Hepatocyte (in vitro differentiated cells): Measurements from ENCODE around the gene NFIA. TPM values are rescaled to one million over a fixed set of nuclear protein-coding genes. Genes with fewer than 3 reads are reported as not detected.

Experiments used
- DNase-seq: peaks from one replicate; pipeline ENCODE4 v3.0.0-alpha.2; 2016; ENCODE audit warnings: low spot score
- H2AFZ ChIP-seq: fragments of 200-600 bp; sonication (generic); 2 replicates; pipeline ENCODE4 v1.6.0; 2016; ENCODE audit warnings: antibody characterized with exemption, mild to moderate bottlenecking
- H3K27ac ChIP-seq: fragments of 200-600 bp; sonication (generic); 2 replicates; pipeline ENCODE4 v1.5.1; 2016; ENCODE audit warnings: mild to moderate bottlenecking
- H3K27me3 ChIP-seq: fragments of 200-600 bp; sonication (generic); 2 replicates; pipeline ENCODE4 v1.6.1; 2016
- H3K36me3 ChIP-seq: fragments of 200-600 bp; sonication (generic); replicated peaks from 2 replicates; pipeline ENCODE4 v1.5.1; 2016; ENCODE audit warnings: low read depth; ENCODE audit not compliant: insufficient read depth
- H3K4me1 ChIP-seq: fragments of 200-600 bp; sonication (generic); 2 replicates; pipeline ENCODE4 v1.5.1; 2016; ENCODE audit warnings: mild to moderate bottlenecking, moderate library complexity; ENCODE audit not compliant: insufficient read depth
- H3K4me2 ChIP-seq: fragments of 200-600 bp; sonication (generic); 2 replicates; pipeline ENCODE4 v1.6.0; 2016
- H3K4me3 ChIP-seq: fragments of 200-600 bp; sonication (generic); 2 replicates; pipeline ENCODE4 v1.5.1; 2016; ENCODE audit warnings: mild to moderate bottlenecking
- H3K79me2 ChIP-seq: fragments of 200-600 bp; sonication (generic); 2 replicates; pipeline ENCODE4 v1.6.0; 2017; ENCODE audit warnings: mild to moderate bottlenecking
- H3K9me2 ChIP-seq: fragments of 200-600 bp; sonication (generic); replicated peaks from 2 replicates; pipeline ENCODE4 v1.6.0; 2017; ENCODE audit warnings: mild to moderate bottlenecking; ENCODE audit not compliant: insufficient read depth
- H3K9me3 ChIP-seq: fragments of 200-600 bp; sonication (generic); 2 replicates; pipeline ENCODE4 v1.5.1; 2016; ENCODE audit warnings: low read depth, mild to moderate bottlenecking
- H4K20me1 ChIP-seq: fragments of 200-600 bp; sonication (generic); 2 replicates; pipeline ENCODE4 v1.6.0; 2016; ENCODE audit warnings: mild to moderate bottlenecking; ENCODE audit not compliant: insufficient read depth, poor library complexity, severe bottlenecking
- CTCF ChIP-seq: fragments of 200-600 bp; sonication (generic); IDR thresholded peaks from 2 replicates; pipeline ENCODE4 v1.5.1; 2016; ENCODE audit warnings: antibody characterized with exemption, mild to moderate bottlenecking; ENCODE audit not compliant: poor library complexity
- EZH2 ChIP-seq: fragments of 200-600 bp; sonication (generic); IDR thresholded peaks from 2 replicates; pipeline ENCODE4 v1.6.1; 2016; ENCODE audit warnings: antibody characterized with exemption, mild to moderate bottlenecking, borderline replicate concordance
- EZH2phosphoT487 ChIP-seq: fragments of 200-600 bp; sonication (generic); IDR thresholded peaks from one replicate; pipeline ENCODE4 v1.6.1; 2018; ENCODE audit warnings: antibody characterized with exemption, mild to moderate bottlenecking, low read depth, moderate library complexity; ENCODE audit not compliant: unreplicated experiment, severe bottlenecking
- whole genome bisulfite sequencing: methylation state at CpG from one replicate; pipeline ENCODE4 v1.1.6; 2016; ENCODE audit warnings: low lambda C conversion rate; ENCODE audit errors: missing lambda C conversion rate; 5-methylcytosine and 5-hydroxymethylcytosine counted together
- polyA plus RNA-seq: library from polyadenylated mRNA; unstranded; fragments of >200 nt; fragmentation: Nextera tagmentation; extraction: Ambion mirVana; gene quantifications from 2 replicates; pipeline ENCODE4 v1.2.1, GENCODE V29; 2016
- total RNA-seq: library from RNA; depleted of rRNA; stranded (reverse); fragments of >200 nt; gene quantifications from 2 replicates; pipeline ENCODE4 v1.2.3, GENCODE V29; 2014

Gene NFIA
- total and polyA plus RNA-seq, 2 experiments from 2014 or later: 15.1 to 18.2 TPM

- Histone ChIP-seq H3K36me3 (no peaks in the 10 kb centered on the region), H3K27ac (no peak overlapping the region), H3K79me2 (peaks cover 85% of the 10 kb centered on the region), H2AFZ (no peak overlapping the region), H3K4me3 (no peak overlapping the region), H3K4me1 (no peaks in the 10 kb centered on the region), H3K4me2 (no peak overlapping the region), H4K20me1 (no peaks in the 10 kb centered on the region), H3K9me2 (no peaks in the 10 kb centered on the region), H3K9me3 (no peaks in the 10 kb centered on the region), H3K27me3 (no peaks in the 10 kb centered on the region)
- no peak for TF ChIP-seq CTCF
- no peak for TF ChIP-seq EZH2phosphoT487
- TF ChIP-seq EZH2: no peak
- 92% methylated on average over 1 of the region's 1 CpG for WGBS
- no peak for DNase-seq
These were observed 15.0 kb downstream of the NFIA start for GRCh38 chr1:61097317-61097716.

- no peaks in the 10 kb centered on the region for H4K20me1 ChIP-seq
- H3K4me3 ChIP-seq: no peak overlapping the region
- peaks cover 83% of the 10 kb centered on the region for H3K79me2 ChIP-seq
- no peaks in the 10 kb centered on the region for H3K9me3 ChIP-seq
- H3K9me2 ChIP-seq: no peaks in the 10 kb centered on the region
- 81% methylated on average over 1 of the region's 1 CpG for WGBS
- H2AFZ ChIP-seq: no peak overlapping the region
- H3K27me3 ChIP-seq: no peaks in the 10 kb centered on the region
- no peaks in the 10 kb centered on the region for H3K4me1 ChIP-seq
- no peak overlapping the region for H3K4me2 ChIP-seq
- H3K27ac ChIP-seq: no peak overlapping the region
- TF ChIP-seq EZH2: no peak
- no peak for TF ChIP-seq CTCF
- no peak for TF ChIP-seq EZH2phosphoT487
- no peak for DNase-seq
- no peaks in the 10 kb centered on the region for H3K36me3 ChIP-seq
These were observed 15.4 kb downstream of the NFIA start for GRCh38 chr1:61097722-61098121.

GRCh38 chr1:61098333-61098732 lies 16.0 kb downstream of the NFIA start:
- H3K27me3 ChIP-seq: no peaks in the 10 kb centered on the region
- no peak for TF ChIP-seq CTCF
- TF ChIP-seq EZH2phosphoT487: no peak
- no peak for TF ChIP-seq EZH2
- H2AFZ ChIP-seq: no peak overlapping the region
- no peaks in the 10 kb centered on the region for H3K9me3 ChIP-seq
- H3K27ac ChIP-seq: no peak overlapping the region
- no peaks in the 10 kb centered on the region for H3K36me3 ChIP-seq
- DNase-seq: no peak
- WGBS: 91% methylated on average over 3 of the region's 3 CpGs
- no peaks in the 10 kb centered on the region for H3K9me2 ChIP-seq
- no peaks in the 10 kb centered on the region for H4K20me1 ChIP-seq
- no peak overlapping the region for H3K4me2 ChIP-seq
- H3K4me3 ChIP-seq: no peak overlapping the region
- no peaks in the 10 kb centered on the region for H3K4me1 ChIP-seq
- H3K79me2 ChIP-seq: peaks cover 82% of the 10 kb centered on the region

- Histone ChIP-seq H3K79me2 (peaks cover 81% of the 10 kb centered on the region), H3K4me3 (no peak overlapping the region), H3K9me2 (no peaks in the 10 kb centered on the region), H3K9me3 (no peaks in the 10 kb centered on the region), H3K27ac (no peak overlapping the region), H2AFZ (no peak overlapping the region), H3K4me1 (no peaks in the 10 kb centered on the region), H3K4me2 (no peak overlapping the region), H3K27me3 (no peaks in the 10 kb centered on the region), H3K36me3 (no peaks in the 10 kb centered on the region), H4K20me1 (no peaks in the 10 kb centered on the region)
- DNase-seq: no peak
- 88% methylated on average over 4 of the region's 4 CpGs for WGBS
- TF ChIP-seq EZH2phosphoT487 (no peak), CTCF (no peak), EZH2 (no peak)
These were observed 16.6 kb downstream of the NFIA start for GRCh38 chr1:61098906-61099437.
